ENCODE results near the gene AP2B1. TPM values are rescaled to one million over a fixed set of nuclear protein-coding genes. Genes with fewer than 3 reads are reported as not detected.

The AP2B1 gene
- total and polyA plus RNA-seq, 9 of the 15 experiments (the other 6 are each of a cell fraction or from before 2014, with no cell fraction given), result 60.1 to 287 (median 105) TPM

GRCh38 chr17:35587074-35587961, at the start of gene AP2B1 (continued):
- TF ChIP-seq ZNF146 (CRISPR knock-in tag; IDR thresholded peaks at IDR 0.05; ENCODE audit: unreplicated experiment), result no peak
- no peak; the same call in 1 of the 2 replicates for TF ChIP-seq STAT6 (CRISPR knock-in tag; IDR thresholded peaks at IDR 0.05)
- no peak for TF ChIP-seq ZNF586 (CRISPR knock-in tag; conservative IDR thresholded peaks at IDR 0.05)
- TF ChIP-seq TCFL5 (CRISPR knock-in tag; conservative IDR thresholded peaks at IDR 0.05), result no peak
- no peak for TF ChIP-seq KAT8 (IDR thresholded peaks at IDR 0.05; ENCODE audit: low read depth)
- TF ChIP-seq TRIM24 (IDR thresholded peaks at IDR 0.05), result peak in 1 of 2 experiments; percentile 86; a peak in 2 of 4 replicates
- peak; percentile 88; the same call in 1 of the 2 replicates for TF ChIP-seq TCF7 (IDR thresholded peaks at IDR 0.05; ENCODE audit: borderline replicate concordance)
- no peak for TF ChIP-seq POLR2AphosphoS2 (IDR thresholded peaks at IDR 0.05; ENCODE audit: low read length)
- no peak for TF ChIP-seq CTCFL (IDR thresholded peaks at IDR 0.05; ENCODE audit: borderline replicate concordance, insufficient read depth, low read depth, low read length, poor library complexity, severe bottlenecking)
- TF ChIP-seq BRD4 (IDR thresholded peaks at IDR 0.05), result peak; percentile 24; the same call in 1 of the 2 replicates
- TF ChIP-seq SOX6 (IDR thresholded peaks at IDR 0.05), result peak; percentile 33
- no peak for TF ChIP-seq BCL6 (CRISPR knock-in tag; IDR thresholded peaks at IDR 0.05)
- peak; percentile 76; the same call in 1 of the 2 replicates for TF ChIP-seq ZKSCAN1 (IDR thresholded peaks at IDR 0.05; ENCODE audit: low read depth, low read length)
- TF ChIP-seq ZBTB43 (CRISPR knock-in tag; IDR thresholded peaks at IDR 0.05), result 0 out of 2 replicates have a peak, but pooled peaks have one; percentile 59
- TF ChIP-seq CHD4 (IDR thresholded peaks at IDR 0.05; ENCODE audit: insufficient read depth, insufficient replicate concordance, low read depth, low read length, poor library complexity, severe bottlenecking), result no peak
- TF ChIP-seq NRF1 (conservative IDR thresholded peaks at IDR 0.05 in 1 of 2, IDR thresholded peaks at IDR 0.05 in 1 of 2), result peak; percentile 77 to 81
- no peak for TF ChIP-seq GATA2 (CRISPR knock-in tag; IDR thresholded peaks at IDR 0.05)
- no peak for TF ChIP-seq ASH1L (IDR thresholded peaks at IDR 0.05; ENCODE audit: borderline replicate concordance, low read depth, partially characterized antibody)
- no peak for TF ChIP-seq PHTF2 (CRISPR knock-in tag; IDR thresholded peaks at IDR 0.05)
- TF ChIP-seq HNRNPUL1 (IDR thresholded peaks at IDR 0.05; ENCODE audit: low read length), result no peak
- 0 out of 2 replicates have a peak, but pooled peaks have one; percentile 50 for TF ChIP-seq BACH1 (tag; IDR thresholded peaks at IDR 0.05)
- peak; percentile 40 for TF ChIP-seq HDAC3 (IDR thresholded peaks at IDR 0.05; ENCODE audit: borderline replicate concordance, partially characterized antibody)
- TF ChIP-seq HDAC8 (tag; IDR thresholded peaks at IDR 0.05), result 0 out of 2 replicates have a peak, but pooled peaks have one; percentile 16

Measured in K562 (cell line).